Measurements from ENCODE around the gene CAPN15. TPM values are rescaled to one million over a fixed set of nuclear protein-coding genes. Genes with fewer than 3 reads are reported as not detected.

The CAPN15 gene
- total and polyA plus RNA-seq, 10 donors = 25.8 to 71.7 (median 62.5) TPM

GRCh38 chr16:539901-540530 lies 12.5 kb downstream of the CAPN15 start:
- intact Hi-C loops (cut with DNase I; ENCODE audit: low total_unique reads) = no loop called here
- Histone ChIP-seq H3K4me1 (peaks cover 0 to 18% (median 0%) of the 10 kb centered on the region in 6 donors), H3K36me3 (peaks cover 0 to 95% (median 36%) of the 10 kb centered on the region in 6 donors), H3K4me3 (no peak overlapping the region), H3K27ac (no peak overlapping the region), H3K27me3 (replicated peaks in 1 of 7) (no peaks in the 10 kb centered on the region), H3K9me3 (no peaks in the 10 kb centered on the region)
- DNase-seq = no peak
- TF ChIP-seq POLR2A (IDR thresholded peaks at IDR 0.05) = no peak
- TF ChIP-seq CTCF (IDR thresholded peaks at IDR 0.05 in 8 of 11, conservative IDR thresholded peaks at IDR 0.05 in 3 of 11) = no peak
- TF ChIP-seq POLR2AphosphoS5 (IDR thresholded peaks at IDR 0.05) = no peak
- WGBS, 5 donors = 92 to 96% (median 95%) methylated on average over 25 to 34 of the region's 34 CpGs

- H3K36me3 ChIP-seq = peaks cover 0 to 95% (median 35%) of the 10 kb centered on the region in 6 donors
- H3K4me3 ChIP-seq = no peak overlapping the region
- peaks cover 0 to 12% (median 0%) of the 10 kb centered on the region in 6 donors for H3K4me1 ChIP-seq
- no peak for DNase-seq
- no peak for TF ChIP-seq CTCF (IDR thresholded peaks at IDR 0.05 in 8 of 11, conservative IDR thresholded peaks at IDR 0.05 in 3 of 11)
- TF ChIP-seq POLR2A (IDR thresholded peaks at IDR 0.05) = no peak
- no peak for TF ChIP-seq POLR2AphosphoS5 (IDR thresholded peaks at IDR 0.05)
- no peaks in the 10 kb centered on the region for H3K9me3 ChIP-seq
- WGBS, 5 donors = 90 to 96% (median 92%) methylated on average over 11 to 29 of the region's 29 CpGs
- no peaks in the 10 kb centered on the region for H3K27me3 ChIP-seq (replicated peaks in 1 of 7)
- H3K27ac ChIP-seq = no peak overlapping the region
- intact Hi-C loops (cut with DNase I; ENCODE audit: low total_unique reads) = no loop called here
Observed at GRCh38 chr16:540645-541340, 13.3 kb downstream of the CAPN15 start.

GRCh38 chr16:543301-544164 lies 16.0 kb downstream of the CAPN15 start:
- 92 to 96% (median 94%) methylated on average over 33 to 51 of the region's 51 CpGs for WGBS, 5 donors
- DNase-seq = no peak
- no peak overlapping the region for H3K4me3 ChIP-seq
- H3K27ac ChIP-seq = no peak overlapping the region
- intact Hi-C loops (cut with DNase I; ENCODE audit: low total_unique reads) = no loop called here
- H3K27me3 ChIP-seq (replicated peaks in 1 of 7) = no peaks in the 10 kb centered on the region
- H3K4me1 ChIP-seq = peaks cover 4 to 40% (median 16%) of the 10 kb centered on the region in 6 donors
- TF ChIP-seq POLR2AphosphoS5 (IDR thresholded peaks at IDR 0.05) = no peak
- TF ChIP-seq CTCF (IDR thresholded peaks at IDR 0.05 in 8 of 11, conservative IDR thresholded peaks at IDR 0.05 in 3 of 11) = no peak
- TF ChIP-seq POLR2A (IDR thresholded peaks at IDR 0.05) = no peak
- peaks cover 0 to 95% (median 20%) of the 10 kb centered on the region in 6 donors for H3K36me3 ChIP-seq
- no peaks in the 10 kb centered on the region for H3K9me3 ChIP-seq

All from spleen (tissue), 11 donors.